ENCODE data around the gene HOXC12. TPM values are rescaled to one million over a fixed set of nuclear protein-coding genes. Genes with fewer than 3 reads are reported as not detected.

Gene HOXC12
- total RNA-seq, 4 donors from 2014 or later: not detected

DNA sequence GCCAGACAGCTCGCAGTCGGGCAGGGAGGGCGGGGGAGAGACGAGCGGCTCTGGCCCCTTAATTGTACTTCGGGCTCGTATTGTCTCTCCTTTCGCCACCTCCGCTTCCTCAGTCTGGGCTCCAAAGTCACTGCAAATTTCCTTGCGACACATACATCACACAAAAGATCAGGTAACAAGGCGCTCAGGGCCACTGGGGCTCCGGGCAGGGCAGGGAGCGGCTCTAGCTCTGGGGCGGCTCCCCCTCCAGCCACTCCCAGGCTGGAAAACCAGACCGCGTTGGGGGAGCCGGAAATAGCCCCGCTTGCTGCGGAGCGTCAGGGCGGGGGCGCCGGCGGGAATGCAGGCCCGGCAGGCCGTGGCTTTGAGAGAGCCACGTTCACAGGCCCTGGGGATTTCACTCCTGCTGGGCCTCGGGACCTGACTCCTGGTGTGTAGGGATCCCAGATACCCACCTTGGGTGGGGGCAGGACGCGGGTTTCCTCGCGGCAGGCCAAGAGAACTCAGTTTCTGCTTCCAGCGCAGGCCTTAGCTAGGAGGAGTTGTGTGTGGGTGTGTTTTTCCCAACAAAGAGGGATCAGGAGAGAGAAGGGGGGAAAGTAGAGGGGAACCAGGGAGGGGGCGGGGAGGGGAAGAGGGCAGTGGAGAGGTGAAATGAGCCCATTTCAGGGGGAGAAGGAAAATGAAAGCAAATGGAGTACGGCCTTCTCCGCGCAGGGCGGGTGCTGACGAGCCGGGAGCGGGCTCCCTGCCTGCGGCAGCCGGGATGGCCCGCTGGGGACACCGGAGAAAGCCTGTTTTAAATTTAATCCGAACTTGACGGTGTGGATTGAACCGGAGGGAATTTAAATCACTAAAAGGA, 40.9 kb downstream of the HOXC12 start:
- peak overlapping the region in 2 of 3 donors; percentile 5 to 27 for H3K4me3 ChIP-seq (replicated peaks in 1 of 3)
- TF ChIP-seq, protein P1, sequence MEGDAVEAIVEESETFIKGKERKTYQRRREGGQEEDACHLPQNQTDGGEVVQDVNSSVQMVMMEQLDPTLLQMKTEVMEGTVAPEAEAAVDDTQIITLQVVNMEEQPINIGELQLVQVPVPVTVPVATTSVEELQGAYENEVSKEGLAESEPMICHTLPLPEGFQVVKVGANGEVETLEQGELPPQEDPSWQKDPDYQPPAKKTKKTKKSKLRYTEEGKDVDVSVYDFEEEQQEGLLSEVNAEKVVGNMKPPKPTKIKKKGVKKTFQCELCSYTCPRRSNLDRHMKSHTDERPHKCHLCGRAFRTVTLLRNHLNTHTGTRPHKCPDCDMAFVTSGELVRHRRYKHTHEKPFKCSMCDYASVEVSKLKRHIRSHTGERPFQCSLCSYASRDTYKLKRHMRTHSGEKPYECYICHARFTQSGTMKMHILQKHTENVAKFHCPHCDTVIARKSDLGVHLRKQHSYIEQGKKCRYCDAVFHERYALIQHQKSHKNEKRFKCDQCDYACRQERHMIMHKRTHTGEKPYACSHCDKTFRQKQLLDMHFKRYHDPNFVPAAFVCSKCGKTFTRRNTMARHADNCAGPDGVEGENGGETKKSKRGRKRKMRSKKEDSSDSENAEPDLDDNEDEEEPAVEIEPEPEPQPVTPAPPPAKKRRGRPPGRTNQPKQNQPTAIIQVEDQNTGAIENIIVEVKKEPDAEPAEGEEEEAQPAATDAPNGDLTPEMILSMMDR (IDR thresholded peaks at IDR 0.05): no peak
- TF ChIP-seq POLR2A (IDR thresholded peaks at IDR 0.05): no peak
- H3K27ac ChIP-seq: no peak overlapping the region
- no peaks in the 10 kb centered on the region for H3K36me3 ChIP-seq
- DNase-seq: no peak
- intact Hi-C loops (cut with DNase I): no loop called here
- H3K4me1 ChIP-seq: peaks cover 11 to 40% of the 10 kb centered on the region in 2 donors
- no peaks in the 10 kb centered on the region for H3K9me3 ChIP-seq
- WGBS, 2 donors: 5 to 7% methylated on average over 26 to 39 of the region's 48 CpGs
- H3K27me3 ChIP-seq: peaks cover 91% of the 10 kb centered on the region

DNA sequence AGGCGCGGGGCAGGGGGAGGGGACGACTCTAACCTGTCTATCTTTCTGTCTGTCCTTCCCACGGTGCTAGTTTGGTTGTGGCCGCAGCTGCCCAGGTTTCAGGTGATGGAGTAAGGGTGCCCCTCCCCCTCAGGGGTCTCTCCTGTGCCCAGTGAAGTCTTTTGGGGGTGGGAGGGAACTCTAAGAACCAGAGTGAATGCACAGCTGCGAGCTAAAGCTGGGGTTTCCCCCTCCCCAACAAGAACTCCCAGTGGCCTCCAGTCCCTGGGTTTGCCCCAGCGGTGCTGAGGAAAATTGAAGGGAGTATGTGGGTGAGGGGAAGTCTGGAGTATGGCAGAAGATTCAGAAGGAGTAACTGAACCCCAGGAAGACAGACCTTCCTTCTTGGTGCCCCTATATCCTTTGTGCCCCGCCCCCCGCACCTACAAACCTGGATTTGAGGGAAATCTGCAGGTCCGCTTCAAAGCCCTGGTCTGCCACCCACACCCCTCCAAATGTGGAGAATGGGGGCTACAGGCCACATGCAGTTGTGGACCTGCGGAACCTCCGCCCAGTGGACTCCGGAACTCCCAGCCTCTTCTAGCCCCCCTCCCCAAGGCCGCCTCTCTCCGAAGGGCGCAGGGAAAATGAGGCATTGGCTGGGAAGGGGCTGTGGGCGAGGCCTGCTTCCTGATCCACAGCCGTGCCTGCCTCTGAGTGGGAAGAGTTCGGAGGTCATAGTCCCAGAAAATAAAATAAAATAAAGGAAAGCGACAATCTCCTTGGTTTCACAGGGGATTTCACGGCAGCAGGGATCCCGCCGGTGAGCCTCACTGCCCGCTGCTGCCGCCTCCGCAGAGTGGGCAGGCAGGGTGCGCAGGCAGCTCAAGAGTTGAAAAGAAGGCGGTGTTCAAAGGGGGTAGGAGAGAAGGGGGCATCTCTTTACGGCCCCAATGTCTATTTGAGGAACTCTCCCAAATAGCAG, 41.8 kb downstream of the HOXC12 start:
- no peak for TF ChIP-seq POLR2A (IDR thresholded peaks at IDR 0.05)
- TF ChIP-seq, protein P1 (IDR thresholded peaks at IDR 0.05): no peak
- intact Hi-C loops (cut with DNase I): no loop called here
- H3K4me3 ChIP-seq (replicated peaks in 1 of 3): peak overlapping the region in 1 of 3 donors; percentile 27
- no peak overlapping the region for H3K27ac ChIP-seq
- peaks cover 91% of the 10 kb centered on the region for H3K27me3 ChIP-seq
- H3K4me1 ChIP-seq: peaks cover 11 to 42% of the 10 kb centered on the region in 2 donors
- 33 to 36% methylated on average over 29 of the region's 29 CpGs for WGBS, 2 donors
- no peak for DNase-seq
- H3K9me3 ChIP-seq: no peaks in the 10 kb centered on the region
- H3K36me3 ChIP-seq: no peaks in the 10 kb centered on the region

DNA sequence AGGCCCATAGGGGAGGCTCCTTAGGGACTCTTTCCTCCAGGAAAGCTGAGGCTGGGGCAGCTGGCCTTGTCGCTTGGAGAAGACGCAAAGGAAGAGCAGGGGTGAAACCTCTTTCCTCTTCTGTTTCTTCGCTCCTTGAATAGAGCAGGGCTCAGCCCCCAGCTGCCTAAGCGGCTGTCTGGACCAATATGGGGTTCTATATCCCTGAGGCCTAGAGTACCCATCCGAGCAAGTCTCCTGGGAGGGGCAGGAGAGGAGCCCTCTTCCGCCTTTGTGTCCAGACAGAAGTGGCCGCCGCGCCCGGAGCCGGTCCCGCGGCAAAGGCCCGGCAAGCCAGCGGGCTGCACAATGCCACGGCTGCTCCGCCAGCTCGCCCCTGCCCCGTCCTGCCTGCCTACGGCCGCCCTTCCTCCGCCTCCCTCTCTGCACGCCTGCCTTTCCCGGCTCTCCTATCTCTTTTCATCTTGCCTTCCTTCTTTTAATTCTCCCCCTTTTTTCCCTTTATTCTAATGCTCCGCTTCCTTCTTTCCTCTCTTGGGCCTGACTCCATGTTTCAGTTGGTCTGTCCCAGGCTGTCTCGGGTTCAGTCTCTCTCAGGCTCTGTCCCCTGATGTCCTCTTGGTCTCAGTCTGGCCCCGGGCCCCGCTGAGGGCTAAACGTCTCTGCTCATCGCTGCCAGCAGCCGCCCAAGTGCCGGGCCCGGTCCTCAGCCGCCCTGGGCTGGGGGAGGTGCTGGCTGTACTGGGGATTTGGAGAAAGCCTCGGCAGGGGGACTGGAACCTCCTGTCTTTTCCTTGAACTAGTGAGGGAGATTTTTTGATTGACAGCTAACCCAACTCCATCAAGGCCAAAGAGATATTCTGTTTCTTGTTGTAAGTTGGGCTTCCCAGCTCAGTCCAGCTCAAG, 42.8 kb downstream of the HOXC12 start:
- intact Hi-C loops (cut with DNase I): no loop called here
- Histone ChIP-seq H3K36me3 (no peaks in the 10 kb centered on the region), H3K9me3 (no peaks in the 10 kb centered on the region), H3K4me1 (peaks cover 11 to 42% of the 10 kb centered on the region in 2 donors), H3K27ac (no peak overlapping the region), H3K27me3 (peaks cover 89% of the 10 kb centered on the region), H3K4me3 (replicated peaks in 1 of 3) (no peak overlapping the region)
- TF ChIP-seq, protein P1 (IDR thresholded peaks at IDR 0.05): no peak
- no peak for TF ChIP-seq POLR2A (IDR thresholded peaks at IDR 0.05)
- WGBS, 2 donors: 9% methylated on average over 35 of the region's 35 CpGs
- DNase-seq: no peak

DNA sequence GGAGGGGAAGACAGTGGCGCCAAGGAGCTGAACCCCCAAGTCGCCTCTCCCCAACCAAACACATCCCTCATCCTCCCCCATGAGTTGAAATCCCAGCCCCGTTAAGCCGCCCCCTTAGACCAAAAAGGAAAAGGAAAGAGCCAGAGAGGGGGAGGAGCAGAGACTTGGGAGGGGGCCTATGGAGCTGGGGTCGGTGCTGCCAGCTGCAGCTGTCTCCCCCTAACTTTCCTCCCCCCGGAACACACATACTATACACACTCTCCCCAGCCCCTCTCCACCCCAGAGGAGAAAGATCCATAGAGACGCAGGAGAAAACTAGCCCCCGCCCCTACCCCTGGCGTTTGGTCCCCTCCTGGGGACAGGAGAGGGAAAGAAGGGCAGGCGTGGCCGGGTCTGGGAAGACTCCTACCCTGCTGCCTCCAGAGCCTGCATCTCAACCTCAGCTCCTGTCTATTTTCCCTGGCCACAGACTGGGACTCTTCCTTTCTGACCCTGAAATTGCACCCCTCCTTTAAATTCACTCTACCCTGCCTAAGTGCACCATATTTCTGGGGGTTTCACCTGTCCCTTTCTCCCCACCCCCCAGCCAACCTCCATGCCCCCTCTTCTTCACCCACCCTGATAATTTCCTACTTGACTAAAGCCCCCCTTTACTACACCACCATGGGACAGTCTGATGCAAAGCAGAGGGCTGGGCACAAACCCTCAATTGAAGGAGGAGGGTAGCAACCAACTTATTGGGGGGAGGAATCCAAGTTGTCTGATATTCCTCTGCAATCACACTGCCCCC, 43.6 kb downstream of the HOXC12 start:
- 5 to 13% methylated on average over 8 to 11 of the region's 11 CpGs for WGBS, 2 donors
- Histone ChIP-seq H3K27ac (no peak overlapping the region), H3K4me3 (replicated peaks in 1 of 3) (no peak overlapping the region), H3K4me1 (peaks cover 11 to 42% of the 10 kb centered on the region in 2 donors), H3K36me3 (no peaks in the 10 kb centered on the region), H3K27me3 (peaks cover 92% of the 10 kb centered on the region), H3K9me3 (no peaks in the 10 kb centered on the region)
- intact Hi-C loops (cut with DNase I): no loop called here
- TF ChIP-seq, protein P1 (IDR thresholded peaks at IDR 0.05): no peak
- no peak for TF ChIP-seq POLR2A (IDR thresholded peaks at IDR 0.05)
- no peak for DNase-seq

Data from thyroid gland (tissue), 4 donors.